H1 (cell line): Measurements from ENCODE around the gene ANKEF1. TPM values are rescaled to one million over a fixed set of nuclear protein-coding genes. Genes with fewer than 3 reads are reported as not detected.

Experiments
- CTCF ChIA-PET: fragments of 300-600 bp; sonication (Branson Sonifier 250); formaldehyde crosslinking; loops from one replicate; lab custom pipeline; 2021; ENCODE audit not compliant: partially characterized antibody; lab: Charles Lee
- POLR2A ChIA-PET: fragments of 300-600 bp; sonication (Branson Sonifier 250); formaldehyde crosslinking; loops from one replicate; lab custom pipeline; 2021; ENCODE audit warnings: inconsistent platforms; ENCODE audit not compliant: partially characterized antibody; lab: Charles Lee
- DNase-seq, 2 experiments: peaks; one replicate each; pipeline versions ENCODE4 v3.0.0 to v3.0.0-alpha.2; 2010 to 2022; ENCODE audit warnings: low spot score in 2 of 2, low read depth in 1 of 2, mixed read lengths in 1 of 2
- FAIRE-seq: peaks from 2 replicates; lab custom pipeline; 2011; peaks lifted over from hg19 to GRCh38; lab: Jason Lieb, UNC
- H2AFZ ChIP-seq: 2 replicates; pipeline ENCODE4 v1.8.1; 2012; ENCODE audit warnings: low read length, inconsistent platforms
- H2AK5ac ChIP-seq: 2 replicates; pipeline ENCODE4 v1.6.1; 2013; ENCODE audit warnings: low read depth, low read length
- H2BK120ac ChIP-seq: replicated peaks from 2 replicates; pipeline ENCODE3; 2013; ENCODE audit warnings: low read depth, low read length, inconsistent platforms
- H2BK12ac ChIP-seq: 2 replicates; pipeline ENCODE4 v1.6.1; 2013; ENCODE audit warnings: low read depth, low read length
- H2BK15ac ChIP-seq: 2 replicates; pipeline ENCODE4 v1.6.1; 2013; ENCODE audit warnings: low read length
- H2BK20ac ChIP-seq: 2 replicates; pipeline ENCODE4 v1.6.1; 2013; ENCODE audit warnings: low read length
- H2BK5ac ChIP-seq: 2 replicates; pipeline ENCODE4 v1.6.1; 2013; ENCODE audit warnings: low read depth, low read length
- H3K14ac ChIP-seq: 2 replicates; pipeline ENCODE4 v1.6.1; 2013; ENCODE audit warnings: inconsistent platforms; ENCODE audit not compliant: insufficient read length
- H3K18ac ChIP-seq: 2 replicates; pipeline ENCODE4 v1.6.1; 2013; ENCODE audit warnings: low read length; ENCODE audit errors: extremely low read depth
- H3K23ac ChIP-seq: 2 replicates; pipeline ENCODE4 v1.6.1; 2013; ENCODE audit warnings: inconsistent platforms; ENCODE audit not compliant: insufficient read length
- H3K23me2 ChIP-seq: 2 replicates; pipeline ENCODE4 v1.6.1; 2013; ENCODE audit warnings: low read depth, low read length
- H3K27ac ChIP-seq: 2 replicates; pipeline ENCODE4 v1.6.1; 2011; ENCODE audit warnings: low read depth, low read length, inconsistent platforms
- H3K27me3 ChIP-seq, 4 experiments: replicated peaks in 1 of 4; 1 replicate in 1 of 4; 2 replicates in 3 of 4; pipeline versions ENCODE4 v1.6.1 to v1.8.1; 2011 to 2013; ENCODE audit warnings: low read length in 3 of 4, mild to moderate bottlenecking in 3 of 4, inconsistent platforms in 2 of 4, mixed read lengths in 2 of 4, moderate library complexity in 1 of 4; ENCODE audit not compliant: control insufficient read depth in 3 of 4, insufficient read depth in 3 of 4; ENCODE audit errors: extremely low read depth in 1 of 4
- H3K36me3 ChIP-seq, 4 experiments: 2 replicates each; pipeline versions ENCODE4 v1.6.1 to v1.8.1; 2011 to 2013; ENCODE audit warnings: mild to moderate bottlenecking in 4 of 4, low read length in 3 of 4, moderate library complexity in 2 of 4, control low read depth in 1 of 4, inconsistent platforms in 1 of 4; ENCODE audit not compliant: insufficient read depth in 4 of 4, control insufficient read depth in 2 of 4
- H3K4ac ChIP-seq: replicated peaks from 2 replicates; pipeline ENCODE3; 2013; ENCODE audit warnings: low read length, low read depth, mixed read lengths, inconsistent platforms; ENCODE audit not compliant: insufficient read length
- H3K4me1 ChIP-seq, 4 experiments: replicated peaks in 1 of 4; 1 replicate in 1 of 4; 2 replicates in 3 of 4; pipeline versions ENCODE4 v1.6.1 to v1.8.1; 2011 to 2013; ENCODE audit warnings: low read length in 3 of 4, inconsistent platforms in 2 of 4, mixed read lengths in 1 of 4; ENCODE audit not compliant: insufficient read depth in 4 of 4, control insufficient read depth in 3 of 4
- H3K4me2 ChIP-seq, 2 experiments: 2 replicates each; pipeline versions ENCODE4 v1.6.1 to v1.8.1; 2011 to 2013; ENCODE audit warnings: low read depth in 2 of 2, low read length in 2 of 2, control low read depth in 1 of 2, inconsistent platforms in 1 of 2, mild to moderate bottlenecking in 1 of 2; ENCODE audit not compliant: insufficient read depth in 1 of 2
- H3K4me3 ChIP-seq, 4 experiments: fragments of 200-600, 300-600 bp in 1 of 4; sonication (generic), shearing (Covaris generic), sonication (Bioruptor Twin) in 1 of 4; 2 replicates each; pipeline versions ENCODE4 v1.5.1 to v1.8.1; 2011 to 2016; ENCODE audit warnings: low read length in 4 of 4, low read depth in 3 of 4, control low read depth in 2 of 4, inconsistent platforms in 2 of 4, mild to moderate bottlenecking in 2 of 4, mixed read lengths in 1 of 4, moderate library complexity in 1 of 4; ENCODE audit not compliant: insufficient read depth in 2 of 4; ENCODE audit errors: extremely low read depth in 1 of 4
- H3K56ac ChIP-seq: replicated peaks from 2 replicates; pipeline ENCODE3; 2013; ENCODE audit warnings: low read depth, mild to moderate bottlenecking, mixed read lengths, low read length, inconsistent platforms; ENCODE audit not compliant: insufficient read length
- H3K79me1 ChIP-seq: 2 replicates; pipeline ENCODE4 v1.6.1; 2013; ENCODE audit warnings: low read depth, low read length, control low read depth
- H3K79me2 ChIP-seq, 2 experiments: 2 replicates each; pipeline versions ENCODE4 v1.6.1 to v1.8.1; 2012 to 2013; ENCODE audit warnings: low read length in 2 of 2, mild to moderate bottlenecking in 2 of 2, inconsistent platforms in 1 of 2; ENCODE audit not compliant: insufficient read depth in 2 of 2, control insufficient read depth in 1 of 2
- H3K9ac ChIP-seq, 4 experiments: replicated peaks in 1 of 4; 1 replicate in 1 of 4; 2 replicates in 3 of 4; pipeline versions ENCODE4 v1.6.1 to v1.8.1; 2011 to 2013; ENCODE audit warnings: low read depth in 3 of 4, low read length in 3 of 4, control low read depth in 2 of 4, mild to moderate bottlenecking in 2 of 4, moderate library complexity in 2 of 4, inconsistent platforms in 1 of 4; ENCODE audit errors: extremely low read depth in 1 of 4
- H3K9me3 ChIP-seq, 2 experiments: 2 replicates each; pipeline versions ENCODE4 v1.6.1 to v1.8.1; 2012 to 2013; ENCODE audit warnings: mild to moderate bottlenecking in 2 of 2, moderate library complexity in 2 of 2, control low read depth in 1 of 2, inconsistent platforms in 1 of 2, low read depth in 1 of 2, low read length in 1 of 2, mixed read lengths in 1 of 2; ENCODE audit not compliant: insufficient read depth in 2 of 2
- H4K20me1 ChIP-seq, 2 experiments: replicated peaks in 1 of 2; 2 replicates each; pipeline versions ENCODE3 to v1.8.1; 2011 to 2013; ENCODE audit warnings: inconsistent platforms in 2 of 2, low read length in 2 of 2, mild to moderate bottlenecking in 1 of 2; ENCODE audit not compliant: insufficient read depth in 2 of 2, control insufficient read depth in 1 of 2
- H4K5ac ChIP-seq: 2 replicates; pipeline ENCODE4 v1.6.1; 2013; ENCODE audit warnings: low read length, low read depth, mixed read lengths, inconsistent platforms; ENCODE audit not compliant: insufficient read length
- H4K8ac ChIP-seq: 2 replicates; pipeline ENCODE4 v1.8.0; 2013; ENCODE audit warnings: mild to moderate bottlenecking, moderate library complexity, low read length, inconsistent platforms; ENCODE audit not compliant: insufficient read depth; ENCODE audit errors: extremely low read depth
- H4K91ac ChIP-seq: replicated peaks from 2 replicates; pipeline ENCODE3; 2013; ENCODE audit warnings: low read length, mixed read lengths, inconsistent platforms; ENCODE audit not compliant: insufficient read length
- CEBPB ChIP-seq: IDR thresholded peaks from 2 replicates; pipeline ENCODE4 v1.6.1; 2012; ENCODE audit warnings: low read depth, low read length
- HDAC6 ChIP-seq: IDR thresholded peaks from one replicate; pipeline ENCODE4 v1.7.1; 2012; ENCODE audit warnings: low read depth, mild to moderate bottlenecking, inconsistent platforms, low read length, moderate library complexity
- NANOG ChIP-seq: IDR thresholded peaks from 2 replicates; pipeline ENCODE4 v1.6.1; 2011; ENCODE audit warnings: low read length, low read depth, mild to moderate bottlenecking, inconsistent platforms; ENCODE audit not compliant: insufficient read depth, poor library complexity, severe bottlenecking
- RXRA ChIP-seq: IDR thresholded peaks from 2 replicates; pipeline ENCODE4 v1.6.1; 2011; ENCODE audit warnings: low read depth, mild to moderate bottlenecking, low read length, moderate library complexity; ENCODE audit not compliant: insufficient read depth
- WGBS, 2 experiments: shearing (Covaris generic) in 1 of 2; methylation state at CpG; one replicate each; pipeline versions ENCODE4 v1.1.6 to v1.1.7; 2013 to 2015; ENCODE audit warnings: low lambda C conversion rate in 2 of 2, mixed read lengths in 2 of 2, inconsistent platforms in 1 of 2, low coverage in 1 of 2, missing lambda C conversion rate in 1 of 2; ENCODE audit not compliant: insufficient replicate concordance in 2 of 2, insufficient coverage in 1 of 2, insufficient read length in 1 of 2; ENCODE audit errors: extremely low coverage in 1 of 2, missing lambda C conversion rate in 1 of 2; 5-methylcytosine and 5-hydroxymethylcytosine counted together
- polyA plus RNA-seq, 7 experiments: library from polyadenylated mRNA; depleted of rRNA in 3 of 7; stranded (reverse) in 5 of 7; unstranded in 2 of 7; fragments of >200 nt in 5 of 7; fragments of 200-250 nt in 2 of 7; gene quantifications; 1 replicate in 5 of 7; 2 replicates in 1 of 7; 4 replicates in 1 of 7; pipeline versions ENCODE4 v1.2.1 to v1.2.3, GENCODE V29; 2011 to 2013; ENCODE audit warnings: missing spikeins in 2 of 7, mixed read lengths in 2 of 7
- total RNA-seq: library from RNA; stranded (reverse); fragmentation: NEBNext Ultra II Directional; extraction: Animal tissue kit (Norgen Biotek cat#: 25700); gene quantifications from 2 replicates; pipeline ENCODE4 v1.2.1, GENCODE V29; 2021

Gene ANKEF1
- total and polyA plus RNA-seq, 2 of the 8 experiments (the other 6 are each of a cell fraction or from before 2014, with no cell fraction given): 2.8 to 10.0 TPM

GRCh38 chr20:9993137-9993536 lies 41.6 kb upstream of the ANKEF1 start:
- H4K8ac ChIP-seq: no peak overlapping the region
- no peaks in the 10 kb centered on the region for H3K27me3 ChIP-seq
- H3K4me2 ChIP-seq: no peak overlapping the region
- POLR2A ChIA-PET: no interaction called here
- H3K9me3 ChIP-seq: no peaks in the 10 kb centered on the region
- no peak overlapping the region for H3K9ac ChIP-seq
- H4K20me1 ChIP-seq: no peaks in the 10 kb centered on the region
- no peak overlapping the region for H3K23ac ChIP-seq
- TF ChIP-seq CEBPB (no peak), RXRA (no peak), NANOG (no peak), HDAC6 (no peak)
- H3K56ac ChIP-seq: no peak overlapping the region
- no peak overlapping the region for H3K27ac ChIP-seq
- no peak for FAIRE-seq
- DNase-seq: no peak
- H2BK15ac ChIP-seq: no peak overlapping the region
- no peaks in the 10 kb centered on the region for H3K36me3 ChIP-seq
- CTCF ChIA-PET: interaction anchor here (0.5 to 0.7 kb wide), 2 partner anchors 489 to 1004 kb away, joined by 4 read pairs; no protein-coding TSS in a partner anchor
- H3K79me2 ChIP-seq: no peaks in the 10 kb centered on the region
- WGBS, 2 experiments: 85% methylated on average over 4 of the region's 4 CpGs; no CpG with 5 or more reads in 1 of the 2 experiments
- H2AFZ ChIP-seq: no peak overlapping the region
- no peak overlapping the region for H2BK20ac ChIP-seq
- no peak overlapping the region for H3K4me3 ChIP-seq
- H2BK12ac ChIP-seq: no peak overlapping the region
- no peak overlapping the region for H3K4ac ChIP-seq
- H3K14ac ChIP-seq: no peak overlapping the region
- no peaks in the 10 kb centered on the region for H3K79me1 ChIP-seq
- no peak overlapping the region for H2AK5ac ChIP-seq
- H4K91ac ChIP-seq: no peak overlapping the region
- H3K18ac ChIP-seq: no peak overlapping the region
- H3K23me2 ChIP-seq: no peaks in the 10 kb centered on the region
- H4K5ac ChIP-seq: no peak overlapping the region
- H3K4me1 ChIP-seq: no peaks in the 10 kb centered on the region
- no peak overlapping the region for H2BK120ac ChIP-seq
- H2BK5ac ChIP-seq: no peak overlapping the region
